Measurements from ENCODE around the gene ZBTB45. TPM values are rescaled to one million over a fixed set of nuclear protein-coding genes. Genes with fewer than 3 reads are reported as not detected.

The ZBTB45 gene
- total and polyA plus RNA-seq, 9 of the 15 experiments (the other 6 are each of a cell fraction or from before 2014, with no cell fraction given): 0.08 to 16.1 (median 1.8) TPM

GRCh38 chr19:58562122-58563033, 42.8 kb upstream of the ZBTB45 start:
- H3K4me2 ChIP-seq (ENCODE audit: insufficient read depth, low read length): no peak overlapping the region
- peaks cover 11% of the 10 kb centered on the region; the same call in 2 of the 3 replicates for H3K36me3 ChIP-seq (ENCODE audit: control insufficient read depth, insufficient read depth, low read length)
- ChIA-PET CTCF (ENCODE audit: low intra/inter-chr PET ratio) (interaction anchor here (0.7 kb wide), 1 partner anchor 19 kb away, joined by 3 read pairs; no protein-coding TSS in a partner anchor), POLR2A (interaction anchor here (0.9 kb wide), 1 partner anchor 9 kb away, joined by 3 read pairs; no protein-coding TSS in a partner anchor)
- no peak overlapping the region for H2AFZ ChIP-seq (ENCODE audit: low read depth, low read length)
- H3K9me3 ChIP-seq (replicated peaks; ENCODE audit: control insufficient read depth, insufficient read depth, low read depth, low read length): no peaks in the 10 kb centered on the region
- no TSS peak for BruUV-seq (replicated peaks)
- no peak for DNase-seq (ENCODE audit: extremely low read depth in 1 of 4, low spot score in 3 of 4)
- H3K4me1 ChIP-seq (replicated peaks in 1 of 2; ENCODE audit: control insufficient read depth in 2 of 2, insufficient read depth in 2 of 2, low read length in 2 of 2): peaks cover 8 to 38% of the 10 kb centered on the region in 2 experiments; a peak in 4 of 5 replicates
- 97% methylated on average over 43 of the region's 107 CpGs for WGBS (ENCODE audit: insufficient coverage, low coverage, missing lambda C conversion rate)
- no peak for ATAC-seq
- no peak overlapping the region for H3K4me3 ChIP-seq
- in situ Hi-C loops (cut with MboI): no loop called here
- no peak for FAIRE-seq
- no peaks in the 10 kb centered on the region for H4K20me1 ChIP-seq (replicated peaks; ENCODE audit: control insufficient read depth, insufficient read depth, low read length)
- intact Hi-C loops (cut with micrococcal nuclease): no loop called here
- no peaks in the 10 kb centered on the region for H3K9me1 ChIP-seq (ENCODE audit: control insufficient read depth, insufficient read depth, low read length)
- no peak overlapping the region; a peak in 1 of 4 replicates for H3K9ac ChIP-seq (ENCODE audit: insufficient read depth in 1 of 2, low read depth in 2 of 2, low read length in 2 of 2)
- H3K79me2 ChIP-seq (ENCODE audit: control insufficient read depth, insufficient read depth, low read length): peaks cover 28% of the 10 kb centered on the region
- no peak overlapping the region for H3K27ac ChIP-seq (ENCODE audit: extremely low read depth, low read depth, low read length)
- no peaks in the 10 kb centered on the region for H3K27me3 ChIP-seq (ENCODE audit: control insufficient read depth in 2 of 2, insufficient read depth in 2 of 2, low read length in 2 of 2)
- TF ChIP-seq, protein P1, sequence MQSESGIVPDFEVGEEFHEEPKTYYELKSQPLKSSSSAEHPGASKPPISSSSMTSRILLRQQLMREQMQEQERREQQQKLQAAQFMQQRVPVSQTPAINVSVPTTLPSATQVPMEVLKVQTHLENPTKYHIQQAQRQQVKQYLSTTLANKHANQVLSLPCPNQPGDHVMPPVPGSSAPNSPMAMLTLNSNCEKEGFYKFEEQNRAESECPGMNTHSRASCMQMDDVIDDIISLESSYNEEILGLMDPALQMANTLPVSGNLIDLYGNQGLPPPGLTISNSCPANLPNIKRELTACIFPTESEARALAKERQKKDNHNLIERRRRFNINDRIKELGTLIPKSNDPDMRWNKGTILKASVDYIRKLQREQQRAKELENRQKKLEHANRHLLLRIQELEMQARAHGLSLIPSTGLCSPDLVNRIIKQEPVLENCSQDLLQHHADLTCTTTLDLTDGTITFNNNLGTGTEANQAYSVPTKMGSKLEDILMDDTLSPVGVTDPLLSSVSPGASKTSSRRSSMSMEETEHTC (IDR thresholded peaks at IDR 0.05): no peak
- TF ChIP-seq POLR2G (IDR thresholded peaks at IDR 0.05; ENCODE audit: low read depth, low read length): peak; percentile 71
- TF ChIP-seq ETV1 (tag; conservative IDR thresholded peaks at IDR 0.05; ENCODE audit: low read depth): no peak
- TF ChIP-seq TAL1 (IDR thresholded peaks at IDR 0.05): no peak
- TF ChIP-seq FIP1L1 (IDR thresholded peaks at IDR 0.05; ENCODE audit: low read depth, low read length, poor library complexity, severe bottlenecking): peak; percentile 55
- TF ChIP-seq PTBP1 (IDR thresholded peaks at IDR 0.05; ENCODE audit: low read depth, low read length): no peak
- TF ChIP-seq CREM (IDR thresholded peaks at IDR 0.05; ENCODE audit: low read depth): no peak
- TF ChIP-seq ZNF175 (CRISPR knock-in tag; IDR thresholded peaks at IDR 0.05; ENCODE audit: low read depth): no peak
- TF ChIP-seq, protein P2, sequence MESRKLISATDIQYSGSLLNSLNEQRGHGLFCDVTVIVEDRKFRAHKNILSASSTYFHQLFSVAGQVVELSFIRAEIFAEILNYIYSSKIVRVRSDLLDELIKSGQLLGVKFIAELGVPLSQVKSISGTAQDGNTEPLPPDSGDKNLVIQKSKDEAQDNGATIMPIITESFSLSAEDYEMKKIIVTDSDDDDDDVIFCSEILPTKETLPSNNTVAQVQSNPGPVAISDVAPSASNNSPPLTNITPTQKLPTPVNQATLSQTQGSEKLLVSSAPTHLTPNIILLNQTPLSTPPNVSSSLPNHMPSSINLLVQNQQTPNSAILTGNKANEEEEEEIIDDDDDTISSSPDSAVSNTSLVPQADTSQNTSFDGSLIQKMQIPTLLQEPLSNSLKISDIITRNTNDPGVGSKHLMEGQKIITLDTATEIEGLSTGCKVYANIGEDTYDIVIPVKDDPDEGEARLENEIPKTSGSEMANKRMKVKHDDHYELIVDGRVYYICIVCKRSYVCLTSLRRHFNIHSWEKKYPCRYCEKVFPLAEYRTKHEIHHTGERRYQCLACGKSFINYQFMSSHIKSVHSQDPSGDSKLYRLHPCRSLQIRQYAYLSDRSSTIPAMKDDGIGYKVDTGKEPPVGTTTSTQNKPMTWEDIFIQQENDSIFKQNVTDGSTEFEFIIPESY (CRISPR knock-in tag; IDR thresholded peaks at IDR 0.05): peak; percentile 86
- TF ChIP-seq, protein P3, sequence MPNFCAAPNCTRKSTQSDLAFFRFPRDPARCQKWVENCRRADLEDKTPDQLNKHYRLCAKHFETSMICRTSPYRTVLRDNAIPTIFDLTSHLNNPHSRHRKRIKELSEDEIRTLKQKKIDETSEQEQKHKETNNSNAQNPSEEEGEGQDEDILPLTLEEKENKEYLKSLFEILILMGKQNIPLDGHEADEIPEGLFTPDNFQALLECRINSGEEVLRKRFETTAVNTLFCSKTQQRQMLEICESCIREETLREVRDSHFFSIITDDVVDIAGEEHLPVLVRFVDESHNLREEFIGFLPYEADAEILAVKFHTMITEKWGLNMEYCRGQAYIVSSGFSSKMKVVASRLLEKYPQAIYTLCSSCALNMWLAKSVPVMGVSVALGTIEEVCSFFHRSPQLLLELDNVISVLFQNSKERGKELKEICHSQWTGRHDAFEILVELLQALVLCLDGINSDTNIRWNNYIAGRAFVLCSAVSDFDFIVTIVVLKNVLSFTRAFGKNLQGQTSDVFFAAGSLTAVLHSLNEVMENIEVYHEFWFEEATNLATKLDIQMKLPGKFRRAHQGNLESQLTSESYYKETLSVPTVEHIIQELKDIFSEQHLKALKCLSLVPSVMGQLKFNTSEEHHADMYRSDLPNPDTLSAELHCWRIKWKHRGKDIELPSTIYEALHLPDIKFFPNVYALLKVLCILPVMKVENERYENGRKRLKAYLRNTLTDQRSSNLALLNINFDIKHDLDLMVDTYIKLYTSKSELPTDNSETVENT (CRISPR knock-in tag; IDR thresholded peaks at IDR 0.05): no peak
- TF ChIP-seq KAT2B (IDR thresholded peaks at IDR 0.05; ENCODE audit: low read depth, low read length): no peak
- no peak for TF ChIP-seq ZNF449 (CRISPR knock-in tag; IDR thresholded peaks at IDR 0.05)
- no peak for TF ChIP-seq RBBP5 (IDR thresholded peaks at IDR 0.05; ENCODE audit: borderline replicate concordance, insufficient read depth, low read length, poor library complexity, severe bottlenecking)

Measured in K562 (cell line).